ENCODE results near the gene MAML2.

Gene MAML2

GRCh38 chr11:95964281-95964680 lies 378.7 kb downstream of the MAML2 start:
- DNase-seq (ENCODE audit: low spot score) = no peak

DNA sequence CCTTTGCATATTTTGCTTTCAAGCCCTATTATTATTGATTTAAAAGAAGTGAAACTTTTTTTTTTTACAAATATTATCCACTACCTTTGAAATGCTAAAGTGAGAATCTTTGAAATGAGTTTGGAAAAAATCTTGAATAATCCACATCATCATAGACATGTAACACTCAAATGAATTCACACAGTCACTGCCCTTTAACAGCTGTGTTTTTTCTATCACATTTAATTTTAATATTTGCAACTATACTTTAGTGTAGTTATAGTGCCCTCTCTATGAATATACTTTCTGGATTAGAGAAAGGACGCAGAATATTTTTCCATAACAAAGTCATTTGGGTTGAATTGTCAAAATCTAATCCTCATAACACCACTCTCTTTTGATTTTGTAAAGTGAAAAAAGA lies 381.2 kb downstream of the MAML2 start:
- DNase-seq (ENCODE audit: low spot score) = no peak

DNA sequence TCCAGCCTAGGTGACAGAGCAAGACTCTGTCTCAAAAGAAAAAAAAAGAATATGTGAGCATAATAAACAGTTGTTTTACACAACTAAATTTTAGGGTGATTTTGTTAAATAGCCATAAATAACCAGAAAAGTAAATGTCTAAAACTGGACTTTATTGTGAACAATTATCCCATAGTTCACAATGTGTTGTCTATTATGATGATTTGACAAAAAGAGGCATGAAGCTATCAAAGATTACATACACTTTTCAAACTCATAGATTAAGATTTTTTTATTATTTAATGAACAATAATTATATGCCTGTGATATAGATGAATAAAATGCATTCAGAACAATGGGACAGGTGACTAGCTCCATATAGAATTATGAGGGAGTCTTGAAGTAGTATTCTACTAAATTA lies 392.1 kb downstream of the MAML2 start:
- no peak for DNase-seq (ENCODE audit: low spot score)

GRCh38 chr11:95948637-95949036 lies 394.4 kb downstream of the MAML2 start:
- DNase-seq (ENCODE audit: low spot score) = no peak

DNA sequence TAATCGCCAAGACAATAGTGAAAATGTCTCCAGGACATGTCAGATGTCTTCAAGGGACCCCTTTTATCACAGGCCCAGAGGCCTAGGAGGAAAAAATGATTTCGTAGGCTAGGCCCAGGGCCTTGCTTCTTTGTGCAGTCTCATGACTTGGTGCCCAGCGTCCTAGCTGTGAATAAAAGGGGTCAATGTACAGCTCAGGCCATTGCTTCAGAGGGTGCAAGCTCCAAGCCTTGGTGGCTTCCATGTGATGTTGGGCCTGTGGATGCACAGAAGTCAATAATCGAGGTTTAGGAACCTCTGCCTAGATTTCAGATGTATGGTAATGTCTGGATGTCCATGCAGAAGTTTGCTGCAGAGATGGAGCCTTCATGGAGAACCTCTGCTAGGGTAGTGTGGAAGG lies 398.4 kb downstream of the MAML2 start:
- no peak for DNase-seq (ENCODE audit: low spot score)

DNA sequence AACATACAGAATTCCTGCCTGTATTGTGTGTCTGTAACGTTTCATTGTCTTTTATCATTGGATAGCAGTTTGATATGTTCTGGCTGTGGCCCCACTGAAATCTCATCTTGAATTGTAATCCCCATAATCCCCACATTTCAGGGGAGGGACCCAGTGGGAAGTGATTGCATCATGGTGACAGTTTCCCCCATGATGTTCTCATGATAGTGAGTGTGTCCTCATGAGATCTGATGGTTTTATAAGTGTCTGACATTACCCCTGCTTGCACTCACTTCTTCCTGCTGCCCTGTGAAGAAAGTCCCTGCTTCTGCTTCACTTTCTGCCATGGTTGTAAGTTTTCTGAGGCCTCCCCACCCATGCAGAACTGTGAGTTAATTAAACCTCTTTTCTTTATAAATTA lies 399.4 kb downstream of the MAML2 start:
- DNase-seq (ENCODE audit: low spot score) = no peak

GRCh38 chr11:95939091-95939490 lies 403.9 kb downstream of the MAML2 start:
- no peak for DNase-seq (ENCODE audit: low spot score)

DNA sequence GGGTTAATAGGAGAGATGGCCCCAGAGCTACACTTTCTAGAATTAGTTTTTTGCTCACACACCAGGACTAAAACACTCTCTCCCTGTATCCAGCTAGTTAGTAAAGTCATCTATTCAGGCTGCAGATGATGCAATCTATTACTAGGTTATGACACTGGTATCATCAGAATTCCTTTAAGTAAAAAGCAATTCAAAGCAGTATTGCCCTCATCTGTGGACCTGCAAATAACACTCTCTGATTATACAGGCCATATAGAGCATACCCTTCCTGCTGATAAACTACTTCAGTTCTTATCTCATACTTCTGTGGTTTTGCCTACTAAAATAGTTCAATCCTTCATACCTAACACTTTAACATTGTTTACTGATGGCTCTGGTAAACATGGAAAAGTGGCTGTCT lies 405.6 kb downstream of the MAML2 start:
- DNase-seq (ENCODE audit: low spot score) = no peak

DNA sequence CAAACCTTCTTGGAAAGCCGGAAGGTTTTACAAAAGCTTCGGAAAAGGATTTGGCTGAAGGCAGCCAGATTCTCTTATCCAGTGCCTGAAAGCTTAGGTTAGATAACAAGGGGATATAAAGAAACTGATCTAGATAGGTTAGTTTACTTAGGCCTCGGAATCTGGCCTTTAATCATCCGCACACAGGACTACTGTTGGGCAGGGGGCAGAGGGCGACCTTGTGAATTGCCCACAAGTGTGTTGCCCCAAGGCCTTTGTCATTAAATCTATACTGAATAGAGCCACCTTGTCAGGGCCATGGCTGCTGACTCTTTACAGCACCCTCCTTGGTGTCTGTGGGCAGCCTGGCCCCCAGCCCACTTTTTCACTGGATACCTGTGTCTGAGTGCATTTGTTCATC lies 409.4 kb downstream of the MAML2 start:
- DNase-seq (ENCODE audit: low spot score) = no peak

- DNase-seq (ENCODE audit: low spot score) = no peak
These were observed 411.1 kb downstream of the MAML2 start for GRCh38 chr11:95931916-95932315.

DNA sequence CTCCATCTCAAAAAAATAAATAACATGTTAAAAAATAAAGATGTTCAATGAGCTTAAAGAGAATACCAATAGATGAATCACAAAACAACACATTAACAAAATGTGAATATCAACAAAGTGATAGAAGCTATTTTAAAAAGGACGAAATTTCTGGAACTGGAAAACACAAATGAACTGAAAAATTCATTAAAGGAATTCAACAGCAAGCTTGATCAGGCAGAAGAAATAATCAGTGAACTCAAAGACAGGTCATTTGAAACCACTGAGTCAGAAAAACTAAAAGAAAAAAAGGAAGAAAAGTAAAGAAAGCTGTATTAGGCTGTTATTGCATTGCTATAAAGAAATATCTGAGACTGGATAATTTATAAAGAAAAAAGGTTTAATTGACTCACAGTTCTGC lies 412.0 kb downstream of the MAML2 start:
- DNase-seq (ENCODE audit: low spot score) = no peak

GRCh38 chr11:95926726-95927125 lies 416.3 kb downstream of the MAML2 start:
- DNase-seq (ENCODE audit: low spot score) = no peak
